Neural cell (in vitro differentiated cells): ENCODE measurements around the gene MC1R.
"Not testable (repeated sequence)": the region's sequence is repeated elsewhere in the genome, so short reads cannot be mapped to it uniquely, and the experiment has no call there.

Experiments
- POLR2AphosphoS5 ChIP-seq: IDR thresholded peaks from 2 replicates; pipeline ENCODE4 v1.6.1; 2012
- TF ChIP-seq, protein P1 (sequence below): fragments of 450-650 bp; IDR thresholded peaks from 2 replicates; pipeline ENCODE4 v1.5.1; 2014; ENCODE audit warnings: antibody characterized with exemption, mild to moderate bottlenecking, moderate library complexity; ENCODE audit not compliant: poor library complexity, severe bottlenecking

DNA sequence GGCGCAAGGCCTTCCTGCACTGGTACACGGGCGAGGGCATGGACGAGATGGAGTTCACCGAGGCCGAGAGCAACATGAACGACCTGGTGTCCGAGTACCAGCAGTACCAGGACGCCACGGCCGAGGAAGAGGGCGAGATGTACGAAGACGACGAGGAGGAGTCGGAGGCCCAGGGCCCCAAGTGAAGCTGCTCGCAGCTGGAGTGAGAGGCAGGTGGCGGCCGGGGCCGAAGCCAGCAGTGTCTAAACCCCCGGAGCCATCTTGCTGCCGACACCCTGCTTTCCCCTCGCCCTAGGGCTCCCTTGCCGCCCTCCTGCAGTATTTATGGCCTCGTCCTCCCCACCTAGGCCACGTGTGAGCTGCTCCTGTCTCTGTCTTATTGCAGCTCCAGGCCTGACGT, 17.0 kb downstream of the MC1R start:
- TF ChIP-seq, protein P1, sequence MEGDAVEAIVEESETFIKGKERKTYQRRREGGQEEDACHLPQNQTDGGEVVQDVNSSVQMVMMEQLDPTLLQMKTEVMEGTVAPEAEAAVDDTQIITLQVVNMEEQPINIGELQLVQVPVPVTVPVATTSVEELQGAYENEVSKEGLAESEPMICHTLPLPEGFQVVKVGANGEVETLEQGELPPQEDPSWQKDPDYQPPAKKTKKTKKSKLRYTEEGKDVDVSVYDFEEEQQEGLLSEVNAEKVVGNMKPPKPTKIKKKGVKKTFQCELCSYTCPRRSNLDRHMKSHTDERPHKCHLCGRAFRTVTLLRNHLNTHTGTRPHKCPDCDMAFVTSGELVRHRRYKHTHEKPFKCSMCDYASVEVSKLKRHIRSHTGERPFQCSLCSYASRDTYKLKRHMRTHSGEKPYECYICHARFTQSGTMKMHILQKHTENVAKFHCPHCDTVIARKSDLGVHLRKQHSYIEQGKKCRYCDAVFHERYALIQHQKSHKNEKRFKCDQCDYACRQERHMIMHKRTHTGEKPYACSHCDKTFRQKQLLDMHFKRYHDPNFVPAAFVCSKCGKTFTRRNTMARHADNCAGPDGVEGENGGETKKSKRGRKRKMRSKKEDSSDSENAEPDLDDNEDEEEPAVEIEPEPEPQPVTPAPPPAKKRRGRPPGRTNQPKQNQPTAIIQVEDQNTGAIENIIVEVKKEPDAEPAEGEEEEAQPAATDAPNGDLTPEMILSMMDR: not testable (repeated sequence)
- TF ChIP-seq POLR2AphosphoS5: not testable (repeated sequence)
